Middle frontal gyrus (tissue), 1 donor: ENCODE measurements around the gene SLC51B.
"Not testable (repeated sequence)": the region's sequence is repeated elsewhere in the genome, so short reads cannot be mapped to it uniquely, and the experiment has no call there.

ENCODE experiments used
- DNase-seq: peaks from one replicate; pipeline ENCODE4 v3.0.0-alpha.2; 2015; ENCODE audit warnings: low spot score; ENCODE audit errors: extremely low spot score

SLC51B gene

GRCh38 chr15:65041787-65042186, 3.4 kb upstream of the SLC51B start:
- DNase-seq: no peak

GRCh38 chr15:65042776-65043327, 2.3 kb upstream of the SLC51B start:
- DNase-seq: no peak

GRCh38 chr15:65044218-65044617, 969 bp upstream of the SLC51B start:
- DNase-seq: not testable (repeated sequence)

- no peak for DNase-seq
These were observed 3.1 kb downstream of the SLC51B start for GRCh38 chr15:65048241-65048640.

- DNase-seq: peak; percentile 92
These were observed 4.2 kb downstream of the SLC51B start for GRCh38 chr15:65049418-65049840.

GRCh38 chr15:65050270-65050669, 5.1 kb downstream of the SLC51B start:
- no peak for DNase-seq

- no peak for DNase-seq
These were observed 6.1 kb downstream of the SLC51B start for GRCh38 chr15:65051266-65051665.

- DNase-seq: no peak
These were observed 7.8 kb downstream of the SLC51B start for GRCh38 chr15:65052956-65053355.

GRCh38 chr15:65054333-65055200, 9.4 kb downstream of the SLC51B start:
- DNase-seq: peak; percentile 37

GRCh38 chr15:65055201-65055870, 10.1 kb downstream of the SLC51B start:
- DNase-seq: no peak

- DNase-seq: no peak
These were observed 10.9 kb downstream of the SLC51B start for GRCh38 chr15:65056106-65056505.

GRCh38 chr15:65056868-65057548, 11.8 kb downstream of the SLC51B start:
- DNase-seq: no peak

- no peak for DNase-seq
These were observed 12.4 kb downstream of the SLC51B start for GRCh38 chr15:65057549-65057940.

GRCh38 chr15:65058394-65059368, 13.5 kb downstream of the SLC51B start:
- no peak for DNase-seq

GRCh38 chr15:65059369-65059750, 14.2 kb downstream of the SLC51B start:
- no peak for DNase-seq

GRCh38 chr15:65059931-65060596, 14.9 kb downstream of the SLC51B start:
- DNase-seq: no peak

- DNase-seq: peak; percentile 9
These were observed 15.6 kb downstream of the SLC51B start for GRCh38 chr15:65060641-65061397.

GRCh38 chr15:65062061-65062460, 16.9 kb downstream of the SLC51B start:
- no peak for DNase-seq

GRCh38 chr15:65062726-65063125, 17.5 kb downstream of the SLC51B start:
- no peak for DNase-seq
